ENCODE results near the gene TMEM192. TPM values are rescaled to one million over a fixed set of nuclear protein-coding genes. Genes with fewer than 3 reads are reported as not detected.

Gene TMEM192
- total and polyA plus RNA-seq, 2 experiments from 2014 or later, result 6.9 to 10.8 TPM

GRCh38 chr4:165137205-165137604, 24.5 kb upstream of the TMEM192 start:
- Histone ChIP-seq H3K27ac (ENCODE audit: low read depth) (no peak overlapping the region), H2AFZ (no peak overlapping the region), H3K4me3 (no peak overlapping the region), H3F3A (replicated peaks; ENCODE audit: low read depth) (no peaks in the 10 kb centered on the region), H3K36me3 (ENCODE audit: insufficient read depth) (no peaks in the 10 kb centered on the region), H3K27me3 (ENCODE audit: insufficient read depth) (no peaks in the 10 kb centered on the region), H4K20me1 (replicated peaks; ENCODE audit: insufficient read depth) (no peaks in the 10 kb centered on the region), H3K4me2 (no peak overlapping the region), H3K9me2 (ENCODE audit: insufficient read depth) (no peaks in the 10 kb centered on the region), H3K79me2 (replicated peaks; ENCODE audit: insufficient read depth) (no peaks in the 10 kb centered on the region), H3K4me1 (ENCODE audit: insufficient read depth) (no peaks in the 10 kb centered on the region)
- no peak for DNase-seq (ENCODE audit: low spot score)
- Mint-ChIP-seq H3K27me3 (ENCODE audit: insufficient read depth, low read depth, poor library complexity) (no peaks in the 10 kb centered on the region), H3K27ac (no peak overlapping the region), H3K36me3 (ENCODE audit: low read depth) (no peaks in the 10 kb centered on the region), H3K4me3 (no peak overlapping the region), H3K9me3 (no peaks in the 10 kb centered on the region), H3K4me1 (no peaks in the 10 kb centered on the region)
- TF ChIP-seq, protein P1, sequence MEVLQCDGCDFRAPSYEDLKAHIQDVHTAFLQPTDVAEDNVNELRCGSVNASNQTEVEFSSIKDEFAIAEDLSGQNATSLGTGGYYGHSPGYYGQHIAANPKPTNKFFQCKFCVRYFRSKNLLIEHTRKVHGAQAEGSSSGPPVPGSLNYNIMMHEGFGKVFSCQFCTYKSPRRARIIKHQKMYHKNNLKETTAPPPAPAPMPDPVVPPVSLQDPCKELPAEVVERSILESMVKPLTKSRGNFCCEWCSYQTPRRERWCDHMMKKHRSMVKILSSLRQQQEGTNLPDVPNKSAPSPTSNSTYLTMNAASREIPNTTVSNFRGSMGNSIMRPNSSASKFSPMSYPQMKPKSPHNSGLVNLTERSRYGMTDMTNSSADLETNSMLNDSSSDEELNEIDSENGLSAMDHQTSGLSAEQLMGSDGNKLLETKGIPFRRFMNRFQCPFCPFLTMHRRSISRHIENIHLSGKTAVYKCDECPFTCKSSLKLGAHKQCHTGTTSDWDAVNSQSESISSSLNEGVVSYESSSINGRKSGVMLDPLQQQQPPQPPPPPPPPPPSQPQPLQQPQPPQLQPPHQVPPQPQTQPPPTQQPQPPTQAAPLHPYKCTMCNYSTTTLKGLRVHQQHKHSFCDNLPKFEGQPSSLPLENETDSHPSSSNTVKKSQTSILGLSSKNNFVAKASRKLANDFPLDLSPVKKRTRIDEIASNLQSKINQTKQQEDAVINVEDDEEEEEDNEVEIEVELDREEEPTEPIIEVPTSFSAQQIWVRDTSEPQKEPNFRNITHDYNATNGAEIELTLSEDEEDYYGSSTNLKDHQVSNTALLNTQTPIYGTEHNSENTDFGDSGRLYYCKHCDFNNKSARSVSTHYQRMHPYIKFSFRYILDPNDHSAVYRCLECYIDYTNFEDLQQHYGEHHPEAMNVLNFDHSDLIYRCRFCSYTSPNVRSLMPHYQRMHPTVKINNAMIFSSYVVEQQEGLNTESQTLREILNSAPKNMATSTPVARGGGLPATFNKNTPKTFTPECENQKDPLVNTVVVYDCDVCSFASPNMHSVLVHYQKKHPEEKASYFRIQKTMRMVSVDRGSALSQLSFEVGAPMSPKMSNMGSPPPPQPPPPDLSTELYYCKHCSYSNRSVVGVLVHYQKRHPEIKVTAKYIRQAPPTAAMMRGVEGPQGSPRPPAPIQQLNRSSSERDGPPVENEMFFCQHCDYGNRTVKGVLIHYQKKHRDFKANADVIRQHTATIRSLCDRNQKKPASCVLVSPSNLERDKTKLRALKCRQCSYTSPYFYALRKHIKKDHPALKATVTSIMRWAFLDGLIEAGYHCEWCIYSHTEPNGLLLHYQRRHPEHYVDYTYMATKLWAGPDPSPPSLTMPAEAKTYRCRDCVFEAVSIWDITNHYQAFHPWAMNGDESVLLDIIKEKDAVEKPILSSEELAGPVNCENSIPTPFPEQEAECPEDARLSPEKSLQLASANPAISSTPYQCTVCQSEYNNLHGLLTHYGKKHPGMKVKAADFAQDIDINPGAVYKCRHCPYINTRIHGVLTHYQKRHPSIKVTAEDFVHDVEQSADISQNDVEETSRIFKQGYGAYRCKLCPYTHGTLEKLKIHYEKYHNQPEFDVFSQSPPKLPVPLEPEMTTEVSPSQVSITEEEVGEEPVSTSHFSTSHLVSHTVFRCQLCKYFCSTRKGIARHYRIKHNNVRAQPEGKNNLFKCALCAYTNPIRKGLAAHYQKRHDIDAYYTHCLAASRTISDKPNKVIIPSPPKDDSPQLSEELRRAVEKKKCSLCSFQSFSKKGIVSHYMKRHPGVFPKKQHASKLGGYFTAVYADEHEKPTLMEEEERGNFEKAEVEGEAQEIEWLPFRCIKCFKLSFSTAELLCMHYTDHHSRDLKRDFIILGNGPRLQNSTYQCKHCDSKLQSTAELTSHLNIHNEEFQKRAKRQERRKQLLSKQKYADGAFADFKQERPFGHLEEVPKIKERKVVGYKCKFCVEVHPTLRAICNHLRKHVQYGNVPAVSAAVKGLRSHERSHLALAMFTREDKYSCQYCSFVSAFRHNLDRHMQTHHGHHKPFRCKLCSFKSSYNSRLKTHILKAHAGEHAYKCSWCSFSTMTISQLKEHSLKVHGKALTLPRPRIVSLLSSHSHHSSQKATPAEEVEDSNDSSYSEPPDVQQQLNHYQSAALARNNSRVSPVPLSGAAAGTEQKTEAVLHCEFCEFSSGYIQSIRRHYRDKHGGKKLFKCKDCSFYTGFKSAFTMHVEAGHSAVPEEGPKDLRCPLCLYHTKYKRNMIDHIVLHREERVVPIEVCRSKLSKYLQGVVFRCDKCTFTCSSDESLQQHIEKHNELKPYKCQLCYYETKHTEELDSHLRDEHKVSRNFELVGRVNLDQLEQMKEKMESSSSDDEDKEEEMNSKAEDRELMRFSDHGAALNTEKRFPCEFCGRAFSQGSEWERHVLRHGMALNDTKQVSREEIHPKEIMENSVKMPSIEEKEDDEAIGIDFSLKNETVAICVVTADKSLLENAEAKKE (CRISPR knock-in tag; IDR thresholded peaks at IDR 0.05), result no peak
- no peak for ATAC-seq

GRCh38 chr4:165136529-165136928, 23.9 kb upstream of the TMEM192 start:
- H3K27me3 ChIP-seq (ENCODE audit: insufficient read depth), result no peaks in the 10 kb centered on the region
- H3K9me3 Mint-ChIP-seq, result no peaks in the 10 kb centered on the region
- H3K9me2 ChIP-seq (ENCODE audit: insufficient read depth), result no peaks in the 10 kb centered on the region
- no peaks in the 10 kb centered on the region for H3K36me3 ChIP-seq (ENCODE audit: insufficient read depth)
- no peaks in the 10 kb centered on the region for H4K20me1 ChIP-seq (replicated peaks; ENCODE audit: insufficient read depth)
- no peaks in the 10 kb centered on the region for H3F3A ChIP-seq (replicated peaks; ENCODE audit: low read depth)
- H2AFZ ChIP-seq, result no peak overlapping the region
- H3K79me2 ChIP-seq (replicated peaks; ENCODE audit: insufficient read depth), result no peaks in the 10 kb centered on the region
- TF ChIP-seq POLR2AphosphoS5 (IDR thresholded peaks at IDR 0.05; ENCODE audit: low read depth) (no peak), JUNB (IDR thresholded peaks at IDR 0.05; ENCODE audit: unreplicated experiment) (no peak), EZH2 (IDR thresholded peaks at IDR 0.05; ENCODE audit: low read depth, unreplicated experiment) (no peak), EZH2phosphoT487 (IDR thresholded peaks at IDR 0.05; ENCODE audit: unreplicated experiment) (no peak), STAT1 (IDR thresholded peaks at IDR 0.05; ENCODE audit: unreplicated experiment) (no peak), NANOG (IDR thresholded peaks at IDR 0.05; ENCODE audit: borderline replicate concordance) (no peak), ETS1 (IDR thresholded peaks at IDR 0.05) (no peak)
- TF ChIP-seq, protein P2, sequence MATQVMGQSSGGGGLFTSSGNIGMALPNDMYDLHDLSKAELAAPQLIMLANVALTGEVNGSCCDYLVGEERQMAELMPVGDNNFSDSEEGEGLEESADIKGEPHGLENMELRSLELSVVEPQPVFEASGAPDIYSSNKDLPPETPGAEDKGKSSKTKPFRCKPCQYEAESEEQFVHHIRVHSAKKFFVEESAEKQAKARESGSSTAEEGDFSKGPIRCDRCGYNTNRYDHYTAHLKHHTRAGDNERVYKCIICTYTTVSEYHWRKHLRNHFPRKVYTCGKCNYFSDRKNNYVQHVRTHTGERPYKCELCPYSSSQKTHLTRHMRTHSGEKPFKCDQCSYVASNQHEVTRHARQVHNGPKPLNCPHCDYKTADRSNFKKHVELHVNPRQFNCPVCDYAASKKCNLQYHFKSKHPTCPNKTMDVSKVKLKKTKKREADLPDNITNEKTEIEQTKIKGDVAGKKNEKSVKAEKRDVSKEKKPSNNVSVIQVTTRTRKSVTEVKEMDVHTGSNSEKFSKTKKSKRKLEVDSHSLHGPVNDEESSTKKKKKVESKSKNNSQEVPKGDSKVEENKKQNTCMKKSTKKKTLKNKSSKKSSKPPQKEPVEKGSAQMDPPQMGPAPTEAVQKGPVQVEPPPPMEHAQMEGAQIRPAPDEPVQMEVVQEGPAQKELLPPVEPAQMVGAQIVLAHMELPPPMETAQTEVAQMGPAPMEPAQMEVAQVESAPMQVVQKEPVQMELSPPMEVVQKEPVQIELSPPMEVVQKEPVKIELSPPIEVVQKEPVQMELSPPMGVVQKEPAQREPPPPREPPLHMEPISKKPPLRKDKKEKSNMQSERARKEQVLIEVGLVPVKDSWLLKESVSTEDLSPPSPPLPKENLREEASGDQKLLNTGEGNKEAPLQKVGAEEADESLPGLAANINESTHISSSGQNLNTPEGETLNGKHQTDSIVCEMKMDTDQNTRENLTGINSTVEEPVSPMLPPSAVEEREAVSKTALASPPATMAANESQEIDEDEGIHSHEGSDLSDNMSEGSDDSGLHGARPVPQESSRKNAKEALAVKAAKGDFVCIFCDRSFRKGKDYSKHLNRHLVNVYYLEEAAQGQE (IDR thresholded peaks at IDR 0.05; ENCODE audit: unreplicated experiment), result no peak
- no peaks in the 10 kb centered on the region for H3K27me3 Mint-ChIP-seq (ENCODE audit: insufficient read depth, low read depth, poor library complexity)
- H3K27ac ChIP-seq (ENCODE audit: low read depth), result no peak overlapping the region
- H3K27ac Mint-ChIP-seq, result no peak overlapping the region
- H3K4me3 ChIP-seq, result no peak overlapping the region
- no peak for DNase-seq (ENCODE audit: low spot score)
- no peaks in the 10 kb centered on the region for H3K36me3 Mint-ChIP-seq (ENCODE audit: low read depth)
- no peak for ATAC-seq
- H3K4me1 Mint-ChIP-seq, result no peaks in the 10 kb centered on the region
- H3K4me1 ChIP-seq (ENCODE audit: insufficient read depth), result no peaks in the 10 kb centered on the region
- H3K4me3 Mint-ChIP-seq, result no peak overlapping the region
- no peak overlapping the region for H3K4me2 ChIP-seq

Data from GM23338 (cell line).